ENCODE results near the gene VENTX.

The VENTX gene

GRCh38 chr10:133236401-133237240 lies 1.0 kb upstream of the VENTX start:
- TF ChIP-seq CTCF (IDR thresholded peaks at IDR 0.05; ENCODE audit: insufficient read depth, low read depth, low read length, missing control alignments), result no peak
- no peak for DNase-seq (ENCODE audit: low read depth)
- no peak overlapping the region for H3K4me3 ChIP-seq (ENCODE audit: low read length)

- H3K4me3 ChIP-seq (ENCODE audit: low read length), result no peak overlapping the region
- TF ChIP-seq CTCF (IDR thresholded peaks at IDR 0.05; ENCODE audit: insufficient read depth, low read depth, low read length, missing control alignments), result no peak
- DNase-seq (ENCODE audit: low read depth), result no peak
These were observed 441 bp upstream of the VENTX start for GRCh38 chr10:133237241-133237587.

- no peak for DNase-seq (ENCODE audit: low read depth)
- TF ChIP-seq CTCF (IDR thresholded peaks at IDR 0.05; ENCODE audit: insufficient read depth, low read depth, low read length, missing control alignments), result no peak
- no peak overlapping the region for H3K4me3 ChIP-seq (ENCODE audit: low read length)
These were observed 780 bp downstream of the VENTX start for GRCh38 chr10:133238466-133238804.

- TF ChIP-seq CTCF (IDR thresholded peaks at IDR 0.05; ENCODE audit: insufficient read depth, low read depth, low read length, missing control alignments), result no peak
- H3K4me3 ChIP-seq (ENCODE audit: low read length), result no peak overlapping the region
- DNase-seq (ENCODE audit: low read depth), result no peak
These were observed 2.3 kb downstream of the VENTX start for GRCh38 chr10:133239990-133240389.

GRCh38 chr10:133241501-133242205 lies 4.0 kb downstream of the VENTX start:
- TF ChIP-seq CTCF (IDR thresholded peaks at IDR 0.05; ENCODE audit: insufficient read depth, low read depth, low read length, missing control alignments), result no peak
- no peak overlapping the region for H3K4me3 ChIP-seq (ENCODE audit: low read length)
- no peak for DNase-seq (ENCODE audit: low read depth)

- no peak for DNase-seq (ENCODE audit: low read depth)
- no peak for TF ChIP-seq CTCF (IDR thresholded peaks at IDR 0.05; ENCODE audit: insufficient read depth, low read depth, low read length, missing control alignments)
- no peak overlapping the region for H3K4me3 ChIP-seq (ENCODE audit: low read length)
These were observed 5.1 kb downstream of the VENTX start for GRCh38 chr10:133242611-133243356.

Data from epithelial cell of esophagus (primary cell).